HepG2 (cell line): Measurements from ENCODE around the gene KATNB1. TPM values are rescaled to one million over a fixed set of nuclear protein-coding genes. Genes with fewer than 3 reads are reported as not detected.

Experiments used
- HNRNPL ChIP-seq: fragments of 200-400 bp; formaldehyde crosslinking; IDR thresholded peaks from 2 replicates; pipeline ENCODE4 v1.6.1; 2017; ENCODE audit warnings: mild to moderate bottlenecking, low read depth, low read length
- MIER3 ChIP-seq: IDR thresholded peaks from 2 replicates; pipeline ENCODE4 v1.6.1; 2016; ENCODE audit warnings: missing compliant biosample characterization, borderline replicate concordance
- RARG ChIP-seq: sonication (generic); formaldehyde crosslinking; IDR thresholded peaks from 2 replicates; pipeline ENCODE4 v1.4.0; 2020; ENCODE audit warnings: low read depth, mild to moderate bottlenecking, missing genetic modification reagents
- RFXAP ChIP-seq: sonication (generic); formaldehyde crosslinking; IDR thresholded peaks from 2 replicates; pipeline ENCODE4 v1.4.0; 2020; ENCODE audit warnings: missing genetic modification reagents, borderline replicate concordance
- SIN3B ChIP-seq: fragments of 150-350 bp; IDR thresholded peaks from 2 replicates; pipeline ENCODE4 v1.6.1; 2014; ENCODE audit warnings: low read length
- ZNF331 ChIP-seq: sonication (generic); formaldehyde crosslinking; IDR thresholded peaks from 2 replicates; pipeline ENCODE4 v1.4.0; 2020; ENCODE audit warnings: missing genetic modification reagents
- ZNF572 ChIP-seq: sonication (generic); formaldehyde crosslinking; IDR thresholded peaks from 2 replicates; pipeline ENCODE4 v1.5.1; 2020; ENCODE audit warnings: mild to moderate bottlenecking, missing genetic modification reagents
- ZSCAN21 ChIP-seq: sonication (generic); formaldehyde crosslinking; IDR thresholded peaks from 2 replicates; pipeline ENCODE4 v1.8.0; 2022; ENCODE audit warnings: mild to moderate bottlenecking, missing genetic modification reagents, moderate library complexity, borderline replicate concordance
- polyA plus RNA-seq, 8 experiments: library from polyadenylated mRNA; depleted of rRNA in 3 of 8; stranded (reverse) in 7 of 8; unstranded in 1 of 8; fragments of >200 nt; fragmentation: Illumina TruSeq in 4 of 8; extraction: Trizol in 4 of 8; gene quantifications; 2 replicates each; pipeline versions ENCODE4 v1.2.1 to v1.2.3, GENCODE V29; 2011 to 2016; ENCODE audit warnings: low read depth in 4 of 8, missing spikeins in 1 of 8, mixed read lengths in 1 of 8; ENCODE audit not compliant: insufficient read depth in 1 of 8
- total RNA-seq, 5 experiments: library from RNA; depleted of rRNA; stranded (reverse); fragments of >200 nt; fragmentation: Illumina TruSeq; extraction: Trizol; gene quantifications; 2 replicates each; pipeline ENCODE4 v1.2.3, GENCODE V29; 2016; ENCODE audit warnings: low read depth in 1 of 5
- TF ChIP-seq, protein P1 (sequence below): sonication (generic); formaldehyde crosslinking; IDR thresholded peaks from 2 replicates; pipeline ENCODE4 v1.4.0; 2020; ENCODE audit warnings: missing genetic modification reagents, mild to moderate bottlenecking, borderline replicate concordance
- TF ChIP-seq, protein P2 (sequence below): IDR thresholded peaks from 2 replicates; pipeline ENCODE4 v1.6.1; 2016
- TF ChIP-seq, protein P3 (sequence below): sonication (generic); formaldehyde crosslinking; IDR thresholded peaks from 2 replicates; pipeline ENCODE4 v1.8.1; 2023; ENCODE audit warnings: mild to moderate bottlenecking, missing genetic modification reagents, borderline replicate concordance
- TF ChIP-seq, protein P4 (sequence below): sonication (generic); formaldehyde crosslinking; IDR thresholded peaks from 2 replicates; pipeline ENCODE4 v1.8.1; 2023; ENCODE audit warnings: mild to moderate bottlenecking, missing genetic modification reagents
- TF ChIP-seq, protein P5 (sequence below): sonication (generic); formaldehyde crosslinking; IDR thresholded peaks from 2 replicates; pipeline ENCODE4 v1.5.1; 2020; ENCODE audit warnings: mild to moderate bottlenecking, missing genetic modification reagents, moderate library complexity
- TF ChIP-seq, protein P6 (sequence below): IDR thresholded peaks from 2 replicates; pipeline ENCODE4 v1.6.1; 2012; ENCODE audit warnings: low read depth, low read length, improper control_type of control experiment
- TF ChIP-seq, protein P7 (sequence below): sonication (generic); formaldehyde crosslinking; IDR thresholded peaks from 2 replicates; pipeline ENCODE4 v1.4.0; 2020; ENCODE audit warnings: missing genetic modification reagents

The KATNB1 gene
- total and polyA plus RNA-seq, 2 of the 13 experiments (the other 11 are each of a cell fraction or from before 2014, with no cell fraction given) = 31.5 to 43.5 TPM

DNA sequence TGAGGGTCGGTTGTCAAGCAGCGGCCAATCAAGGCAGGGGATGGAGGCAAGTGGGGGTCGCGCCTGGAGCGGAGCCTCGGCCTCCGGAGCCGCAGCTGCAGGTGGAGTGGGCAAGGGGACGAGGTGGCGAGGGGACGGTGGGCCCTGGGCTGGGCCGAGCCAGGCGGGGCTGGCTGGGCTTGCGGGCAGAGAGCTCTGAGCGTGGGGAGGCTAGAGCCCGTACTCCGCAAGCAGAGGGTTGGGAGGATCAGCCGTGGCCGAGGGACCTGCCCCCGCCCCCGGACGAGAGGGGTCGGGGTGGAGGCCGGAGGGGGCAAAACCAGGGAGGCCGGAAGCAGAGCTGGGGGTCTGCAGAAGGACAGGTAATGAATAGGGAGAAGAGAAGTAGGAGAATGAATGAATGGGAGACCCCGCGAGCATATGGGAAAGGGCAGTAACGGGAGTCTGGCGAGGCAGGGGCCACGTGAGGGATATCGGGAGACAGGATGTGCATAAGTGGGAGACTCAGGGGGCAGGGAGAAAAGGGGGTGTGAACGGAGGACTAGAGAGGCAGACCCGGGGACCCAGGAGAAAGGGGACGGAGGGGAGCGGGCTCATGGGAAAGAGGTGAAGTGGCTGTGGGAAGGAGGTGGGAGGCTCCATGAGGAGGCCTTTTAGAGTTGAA, at the start of gene KATNB1 (continued):
- peak; percentile 46; the same call in 1 of the 2 replicates for TF ChIP-seq ZSCAN21 (CRISPR knock-in tag)
- TF ChIP-seq, protein P1, sequence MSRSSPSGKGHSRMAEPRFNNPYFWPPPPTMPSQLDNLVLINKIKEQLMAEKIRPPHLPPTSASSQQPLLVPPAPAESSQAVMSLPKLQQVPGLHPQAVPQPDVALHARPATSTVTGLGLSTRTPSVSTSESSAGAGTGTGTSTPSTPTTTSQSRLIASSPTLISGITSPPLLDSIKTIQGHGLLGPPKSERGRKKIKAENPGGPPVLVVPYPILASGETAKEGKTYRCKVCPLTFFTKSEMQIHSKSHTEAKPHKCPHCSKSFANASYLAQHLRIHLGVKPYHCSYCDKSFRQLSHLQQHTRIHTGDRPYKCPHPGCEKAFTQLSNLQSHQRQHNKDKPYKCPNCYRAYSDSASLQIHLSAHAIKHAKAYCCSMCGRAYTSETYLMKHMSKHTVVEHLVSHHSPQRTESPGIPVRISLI (CRISPR knock-in tag) = no peak
- TF ChIP-seq, protein P2, sequence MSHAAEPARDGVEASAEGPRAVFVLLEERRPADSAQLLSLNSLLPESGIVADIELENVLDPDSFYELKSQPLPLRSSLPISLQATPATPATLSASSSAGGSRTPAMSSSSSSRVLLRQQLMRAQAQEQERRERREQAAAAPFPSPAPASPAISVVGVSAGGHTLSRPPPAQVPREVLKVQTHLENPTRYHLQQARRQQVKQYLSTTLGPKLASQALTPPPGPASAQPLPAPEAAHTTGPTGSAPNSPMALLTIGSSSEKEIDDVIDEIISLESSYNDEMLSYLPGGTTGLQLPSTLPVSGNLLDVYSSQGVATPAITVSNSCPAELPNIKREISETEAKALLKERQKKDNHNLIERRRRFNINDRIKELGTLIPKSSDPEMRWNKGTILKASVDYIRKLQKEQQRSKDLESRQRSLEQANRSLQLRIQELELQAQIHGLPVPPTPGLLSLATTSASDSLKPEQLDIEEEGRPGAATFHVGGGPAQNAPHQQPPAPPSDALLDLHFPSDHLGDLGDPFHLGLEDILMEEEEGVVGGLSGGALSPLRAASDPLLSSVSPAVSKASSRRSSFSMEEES (CRISPR knock-in tag) = no peak
- TF ChIP-seq, protein P3, sequence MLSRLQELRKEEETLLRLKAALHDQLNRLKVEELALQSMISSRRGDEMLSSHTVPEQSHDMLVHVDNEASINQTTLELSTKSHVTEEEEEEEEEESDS (CRISPR knock-in tag) = no peak
- TF ChIP-seq, protein P4, sequence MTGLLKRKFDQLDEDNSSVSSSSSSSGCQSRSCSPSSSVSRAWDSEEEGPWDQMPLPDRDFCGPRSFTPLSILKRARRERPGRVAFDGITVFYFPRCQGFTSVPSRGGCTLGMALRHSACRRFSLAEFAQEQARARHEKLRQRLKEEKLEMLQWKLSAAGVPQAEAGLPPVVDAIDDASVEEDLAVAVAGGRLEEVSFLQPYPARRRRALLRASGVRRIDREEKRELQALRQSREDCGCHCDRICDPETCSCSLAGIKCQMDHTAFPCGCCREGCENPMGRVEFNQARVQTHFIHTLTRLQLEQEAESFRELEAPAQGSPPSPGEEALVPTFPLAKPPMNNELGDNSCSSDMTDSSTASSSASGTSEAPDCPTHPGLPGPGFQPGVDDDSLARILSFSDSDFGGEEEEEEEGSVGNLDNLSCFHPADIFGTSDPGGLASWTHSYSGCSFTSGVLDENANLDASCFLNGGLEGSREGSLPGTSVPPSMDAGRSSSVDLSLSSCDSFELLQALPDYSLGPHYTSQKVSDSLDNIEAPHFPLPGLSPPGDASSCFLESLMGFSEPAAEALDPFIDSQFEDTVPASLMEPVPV = 0 out of 2 replicates have a peak, but pooled peaks have one; percentile 29
- TF ChIP-seq, protein P5, sequence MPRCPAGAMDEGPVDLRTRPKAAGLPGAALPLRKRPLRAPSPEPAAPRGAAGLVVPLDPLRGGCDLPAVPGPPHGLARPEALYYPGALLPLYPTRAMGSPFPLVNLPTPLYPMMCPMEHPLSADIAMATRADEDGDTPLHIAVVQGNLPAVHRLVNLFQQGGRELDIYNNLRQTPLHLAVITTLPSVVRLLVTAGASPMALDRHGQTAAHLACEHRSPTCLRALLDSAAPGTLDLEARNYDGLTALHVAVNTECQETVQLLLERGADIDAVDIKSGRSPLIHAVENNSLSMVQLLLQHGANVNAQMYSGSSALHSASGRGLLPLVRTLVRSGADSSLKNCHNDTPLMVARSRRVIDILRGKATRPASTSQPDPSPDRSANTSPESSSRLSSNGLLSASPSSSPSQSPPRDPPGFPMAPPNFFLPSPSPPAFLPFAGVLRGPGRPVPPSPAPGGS (CRISPR knock-in tag) = no peak
- TF ChIP-seq RFXAP = no peak
- TF ChIP-seq SIN3B = no peak
- 0 out of 2 replicates have a peak, but pooled peaks have one; percentile 17 for TF ChIP-seq ZNF331
- TF ChIP-seq, protein P6, sequence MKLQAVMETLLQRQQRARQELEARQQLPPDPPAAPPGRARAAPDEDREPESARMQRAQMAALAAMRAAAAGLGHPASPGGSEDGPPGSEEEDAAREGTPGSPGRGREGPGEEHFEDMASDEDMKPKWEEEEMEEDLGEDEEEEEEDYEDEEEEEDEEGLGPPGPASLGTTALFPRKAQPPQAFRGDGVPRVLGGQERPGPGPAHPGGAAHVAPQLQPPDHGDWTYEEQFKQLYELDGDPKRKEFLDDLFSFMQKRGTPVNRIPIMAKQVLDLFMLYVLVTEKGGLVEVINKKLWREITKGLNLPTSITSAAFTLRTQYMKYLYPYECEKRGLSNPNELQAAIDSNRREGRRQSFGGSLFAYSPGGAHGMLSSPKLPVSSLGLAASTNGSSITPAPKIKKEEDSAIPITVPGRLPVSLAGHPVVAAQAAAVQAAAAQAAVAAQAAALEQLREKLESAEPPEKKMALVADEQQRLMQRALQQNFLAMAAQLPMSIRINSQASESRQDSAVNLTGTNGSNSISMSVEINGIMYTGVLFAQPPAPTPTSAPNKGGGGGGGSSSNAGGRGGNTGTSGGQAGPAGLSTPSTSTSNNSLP = no peak
- 0 out of 2 replicates have a peak, but pooled peaks have one; percentile 23 for TF ChIP-seq HNRNPL
- no peak for TF ChIP-seq ZNF572 (CRISPR knock-in tag)
- TF ChIP-seq RARG (CRISPR knock-in tag) = peak; percentile 11; the same call in 1 of the 2 replicates
- TF ChIP-seq, protein P7, sequence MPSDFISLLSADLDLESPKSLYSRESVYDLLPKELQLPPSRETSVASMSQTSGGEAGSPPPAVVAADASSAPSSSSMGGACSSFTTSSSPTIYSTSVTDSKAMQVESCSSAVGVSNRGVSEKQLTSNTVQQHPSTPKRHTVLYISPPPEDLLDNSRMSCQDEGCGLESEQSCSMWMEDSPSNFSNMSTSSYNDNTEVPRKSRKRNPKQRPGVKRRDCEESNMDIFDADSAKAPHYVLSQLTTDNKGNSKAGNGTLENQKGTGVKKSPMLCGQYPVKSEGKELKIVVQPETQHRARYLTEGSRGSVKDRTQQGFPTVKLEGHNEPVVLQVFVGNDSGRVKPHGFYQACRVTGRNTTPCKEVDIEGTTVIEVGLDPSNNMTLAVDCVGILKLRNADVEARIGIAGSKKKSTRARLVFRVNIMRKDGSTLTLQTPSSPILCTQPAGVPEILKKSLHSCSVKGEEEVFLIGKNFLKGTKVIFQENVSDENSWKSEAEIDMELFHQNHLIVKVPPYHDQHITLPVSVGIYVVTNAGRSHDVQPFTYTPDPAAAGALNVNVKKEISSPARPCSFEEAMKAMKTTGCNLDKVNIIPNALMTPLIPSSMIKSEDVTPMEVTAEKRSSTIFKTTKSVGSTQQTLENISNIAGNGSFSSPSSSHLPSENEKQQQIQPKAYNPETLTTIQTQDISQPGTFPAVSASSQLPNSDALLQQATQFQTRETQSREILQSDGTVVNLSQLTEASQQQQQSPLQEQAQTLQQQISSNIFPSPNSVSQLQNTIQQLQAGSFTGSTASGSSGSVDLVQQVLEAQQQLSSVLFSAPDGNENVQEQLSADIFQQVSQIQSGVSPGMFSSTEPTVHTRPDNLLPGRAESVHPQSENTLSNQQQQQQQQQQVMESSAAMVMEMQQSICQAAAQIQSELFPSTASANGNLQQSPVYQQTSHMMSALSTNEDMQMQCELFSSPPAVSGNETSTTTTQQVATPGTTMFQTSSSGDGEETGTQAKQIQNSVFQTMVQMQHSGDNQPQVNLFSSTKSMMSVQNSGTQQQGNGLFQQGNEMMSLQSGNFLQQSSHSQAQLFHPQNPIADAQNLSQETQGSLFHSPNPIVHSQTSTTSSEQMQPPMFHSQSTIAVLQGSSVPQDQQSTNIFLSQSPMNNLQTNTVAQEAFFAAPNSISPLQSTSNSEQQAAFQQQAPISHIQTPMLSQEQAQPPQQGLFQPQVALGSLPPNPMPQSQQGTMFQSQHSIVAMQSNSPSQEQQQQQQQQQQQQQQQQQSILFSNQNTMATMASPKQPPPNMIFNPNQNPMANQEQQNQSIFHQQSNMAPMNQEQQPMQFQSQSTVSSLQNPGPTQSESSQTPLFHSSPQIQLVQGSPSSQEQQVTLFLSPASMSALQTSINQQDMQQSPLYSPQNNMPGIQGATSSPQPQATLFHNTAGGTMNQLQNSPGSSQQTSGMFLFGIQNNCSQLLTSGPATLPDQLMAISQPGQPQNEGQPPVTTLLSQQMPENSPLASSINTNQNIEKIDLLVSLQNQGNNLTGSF = no peak
- TF ChIP-seq MIER3 (CRISPR knock-in tag) = no peak
